Ishikawa (cell line): Measurements from ENCODE around the gene ERMP1.

ENCODE experiments used
- CEBPB ChIP-seq: IDR thresholded peaks from 2 replicates; pipeline ENCODE4 v1.6.1; 2012
- CREB1 ChIP-seq: IDR thresholded peaks from 2 replicates; pipeline ENCODE4 v1.6.1; 2012; ENCODE audit warnings: low read depth
- EP300 ChIP-seq: IDR thresholded peaks from 2 replicates; pipeline ENCODE4 v1.6.1; 2012; ENCODE audit warnings: borderline replicate concordance
- FOXM1 ChIP-seq: IDR thresholded peaks from 2 replicates; pipeline ENCODE4 v1.6.1; 2012; ENCODE audit warnings: low read depth, borderline replicate concordance
- RAD21 ChIP-seq: IDR thresholded peaks from 2 replicates; pipeline ENCODE4 v1.6.1; 2012; ENCODE audit warnings: low read depth
- TAF1 ChIP-seq: IDR thresholded peaks from 2 replicates; pipeline ENCODE4 v1.6.1; 2012; ENCODE audit warnings: low read depth, mild to moderate bottlenecking
- TEAD4 ChIP-seq: IDR thresholded peaks from 2 replicates; pipeline ENCODE4 v1.6.1; 2012
- YY1 ChIP-seq: IDR thresholded peaks from 2 replicates; pipeline ENCODE4 v1.6.1; 2012; ENCODE audit warnings: low read depth
- ZBTB7A ChIP-seq: IDR thresholded peaks from 2 replicates; pipeline ENCODE4 v1.6.1; 2012; ENCODE audit warnings: low read depth
- TF ChIP-seq, protein P1 (sequence below): IDR thresholded peaks from 2 replicates; pipeline ENCODE4 v1.6.1; 2012; ENCODE audit warnings: low read depth, mild to moderate bottlenecking
- TF ChIP-seq, protein P2 (sequence below): IDR thresholded peaks from 2 replicates; pipeline ENCODE4 v1.6.1; 2012

DNA sequence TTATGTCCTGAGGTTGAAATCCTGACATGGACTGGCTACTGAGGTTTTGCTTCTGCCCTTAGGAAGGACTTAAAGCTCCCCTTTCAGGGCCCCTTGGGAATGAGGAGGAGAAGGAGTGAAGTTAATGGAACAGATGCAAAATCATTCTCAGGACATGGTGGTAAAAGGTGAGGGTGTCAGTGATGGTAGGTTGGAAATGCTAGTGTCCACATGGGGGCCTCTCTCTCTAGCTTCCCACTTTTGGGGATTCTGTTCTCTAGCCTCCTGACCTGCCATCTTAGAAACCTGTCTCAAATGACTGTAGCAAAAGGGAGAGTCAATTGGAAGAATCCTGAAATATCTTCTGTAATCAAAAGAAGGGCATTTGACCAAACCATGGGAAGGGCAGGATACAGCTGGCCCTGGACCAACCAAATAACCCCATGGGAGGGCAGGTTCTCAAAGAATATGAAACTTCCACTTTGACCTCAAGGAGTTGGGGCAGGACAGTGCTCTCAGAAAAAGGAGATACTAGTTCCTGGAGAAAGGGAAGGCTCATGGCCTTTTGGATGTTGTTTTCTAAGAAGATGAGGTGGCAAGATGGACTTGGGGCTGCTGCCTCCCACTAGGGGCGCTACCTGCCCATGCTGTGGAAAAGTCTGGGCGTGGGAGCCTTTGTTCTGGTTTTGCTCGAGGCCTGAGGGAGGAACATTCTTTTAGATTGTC lies 36.5 kb upstream of the ERMP1 start:
- TF ChIP-seq TAF1, result no peak
- no peak for TF ChIP-seq ZBTB7A
- no peak for TF ChIP-seq YY1
- TF ChIP-seq RAD21, result peak; percentile 60
- TF ChIP-seq EP300, result no peak
- TF ChIP-seq TEAD4, result no peak
- no peak for TF ChIP-seq CREB1
- TF ChIP-seq, protein P1, sequence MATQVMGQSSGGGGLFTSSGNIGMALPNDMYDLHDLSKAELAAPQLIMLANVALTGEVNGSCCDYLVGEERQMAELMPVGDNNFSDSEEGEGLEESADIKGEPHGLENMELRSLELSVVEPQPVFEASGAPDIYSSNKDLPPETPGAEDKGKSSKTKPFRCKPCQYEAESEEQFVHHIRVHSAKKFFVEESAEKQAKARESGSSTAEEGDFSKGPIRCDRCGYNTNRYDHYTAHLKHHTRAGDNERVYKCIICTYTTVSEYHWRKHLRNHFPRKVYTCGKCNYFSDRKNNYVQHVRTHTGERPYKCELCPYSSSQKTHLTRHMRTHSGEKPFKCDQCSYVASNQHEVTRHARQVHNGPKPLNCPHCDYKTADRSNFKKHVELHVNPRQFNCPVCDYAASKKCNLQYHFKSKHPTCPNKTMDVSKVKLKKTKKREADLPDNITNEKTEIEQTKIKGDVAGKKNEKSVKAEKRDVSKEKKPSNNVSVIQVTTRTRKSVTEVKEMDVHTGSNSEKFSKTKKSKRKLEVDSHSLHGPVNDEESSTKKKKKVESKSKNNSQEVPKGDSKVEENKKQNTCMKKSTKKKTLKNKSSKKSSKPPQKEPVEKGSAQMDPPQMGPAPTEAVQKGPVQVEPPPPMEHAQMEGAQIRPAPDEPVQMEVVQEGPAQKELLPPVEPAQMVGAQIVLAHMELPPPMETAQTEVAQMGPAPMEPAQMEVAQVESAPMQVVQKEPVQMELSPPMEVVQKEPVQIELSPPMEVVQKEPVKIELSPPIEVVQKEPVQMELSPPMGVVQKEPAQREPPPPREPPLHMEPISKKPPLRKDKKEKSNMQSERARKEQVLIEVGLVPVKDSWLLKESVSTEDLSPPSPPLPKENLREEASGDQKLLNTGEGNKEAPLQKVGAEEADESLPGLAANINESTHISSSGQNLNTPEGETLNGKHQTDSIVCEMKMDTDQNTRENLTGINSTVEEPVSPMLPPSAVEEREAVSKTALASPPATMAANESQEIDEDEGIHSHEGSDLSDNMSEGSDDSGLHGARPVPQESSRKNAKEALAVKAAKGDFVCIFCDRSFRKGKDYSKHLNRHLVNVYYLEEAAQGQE, result no peak
- TF ChIP-seq, protein P2, sequence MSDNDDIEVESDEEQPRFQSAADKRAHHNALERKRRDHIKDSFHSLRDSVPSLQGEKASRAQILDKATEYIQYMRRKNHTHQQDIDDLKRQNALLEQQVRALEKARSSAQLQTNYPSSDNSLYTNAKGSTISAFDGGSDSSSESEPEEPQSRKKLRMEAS, result no peak
- no peak for TF ChIP-seq CEBPB
- TF ChIP-seq FOXM1, result no peak
